SKM-1 (cell line): ENCODE measurements around the gene CAMK2B.
"Not testable (repeated sequence)": the region's sequence is repeated elsewhere in the genome, so short reads cannot be mapped to it uniquely, and the experiment has no call there.

Experiments
- DNase-seq: peaks from one replicate; lab custom pipeline; 2025; ENCODE audit not compliant: unreplicated experiment; lab: John Stamatoyannopoulos, UW

The CAMK2B gene

DNA sequence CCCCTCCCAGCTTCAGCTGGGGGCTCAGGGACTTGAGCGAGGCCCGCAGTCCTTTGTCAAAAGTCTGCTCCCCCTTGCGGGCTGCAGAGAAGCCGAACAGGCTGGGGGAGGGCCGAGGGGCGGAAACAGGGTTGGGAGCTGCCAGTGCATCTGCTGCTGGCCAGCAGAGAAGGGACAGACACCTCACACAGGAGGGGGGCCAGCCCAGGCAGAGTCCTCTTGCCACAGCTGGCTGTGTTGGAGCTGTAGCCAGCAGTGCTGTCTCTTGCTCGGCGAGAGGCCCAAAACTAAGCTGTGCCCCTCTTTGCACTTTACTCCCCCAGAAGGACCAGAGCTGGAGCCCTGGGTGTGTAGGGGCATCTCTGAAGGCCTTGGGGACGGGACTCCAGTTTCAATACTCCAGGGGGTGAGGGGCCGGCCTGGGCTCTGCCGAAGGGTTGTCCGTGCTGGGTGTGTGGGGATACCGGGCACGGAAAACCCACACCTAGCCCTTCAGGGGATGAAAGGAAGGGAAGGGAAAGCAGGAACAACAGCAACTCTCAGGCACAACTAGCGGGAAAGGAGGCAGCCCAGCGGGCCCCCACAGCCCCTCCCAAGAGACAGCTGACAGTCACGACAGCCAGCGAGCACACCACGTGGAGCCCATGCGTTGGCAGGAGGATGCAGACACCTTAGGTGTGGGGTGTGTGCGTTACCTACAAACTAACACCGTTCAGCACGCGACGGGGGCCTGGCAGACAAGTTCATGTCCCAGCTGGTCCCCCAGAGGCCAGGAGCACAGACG, 106.8 kb downstream of the CAMK2B start:
- no peak for DNase-seq

DNA sequence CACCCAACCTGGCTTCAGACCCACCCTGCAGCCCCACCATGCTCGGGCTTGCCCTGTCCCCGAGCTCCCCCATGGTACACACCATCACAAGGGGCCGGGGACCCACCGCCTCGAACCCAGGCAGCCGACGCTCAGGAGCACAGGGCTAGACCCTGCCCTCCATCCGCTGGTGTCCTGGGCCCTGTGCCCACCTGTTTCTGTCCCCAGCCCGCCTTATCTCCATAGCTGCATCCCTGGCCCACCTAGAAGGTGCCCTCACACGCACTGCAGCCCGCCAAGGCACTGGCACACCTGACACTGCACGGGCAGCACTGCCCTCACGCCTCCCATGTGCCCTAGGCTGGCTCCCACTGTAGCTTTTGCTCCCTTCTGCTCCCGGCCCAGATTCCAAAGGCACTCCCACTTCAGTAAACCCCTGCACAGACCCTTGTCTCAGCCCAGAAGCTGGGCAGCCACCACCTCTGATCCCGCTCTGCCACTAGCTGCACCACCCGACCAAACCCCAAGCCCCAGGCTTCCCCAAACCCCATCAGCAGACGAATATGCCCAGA, 107.5 kb downstream of the CAMK2B start:
- DNase-seq, result no peak

DNA sequence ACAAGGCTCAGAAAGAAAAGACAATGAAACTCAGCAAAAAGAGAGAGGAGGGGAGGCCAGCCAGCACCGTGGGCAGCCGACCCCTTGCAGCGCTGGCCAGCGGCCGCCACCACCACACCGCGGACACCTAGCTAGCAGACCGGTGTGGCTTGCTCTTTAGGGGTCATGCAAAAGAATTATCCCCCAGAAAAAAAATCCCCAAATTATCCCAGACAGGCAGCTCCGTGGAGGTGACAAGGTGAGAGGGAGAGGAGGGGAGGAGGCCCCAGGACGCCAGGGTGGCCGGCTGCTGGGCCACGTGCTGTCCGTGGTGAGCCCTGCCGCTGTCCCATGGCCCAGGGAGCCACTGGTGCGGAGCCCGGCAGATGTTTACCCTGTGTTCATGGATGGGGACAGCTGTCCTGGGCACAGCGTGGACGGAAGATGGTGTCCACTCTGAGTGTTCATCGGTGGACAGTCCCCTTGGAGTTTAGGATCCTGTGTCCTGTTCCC, 108.1 kb downstream of the CAMK2B start:
- DNase-seq, result no peak

DNA sequence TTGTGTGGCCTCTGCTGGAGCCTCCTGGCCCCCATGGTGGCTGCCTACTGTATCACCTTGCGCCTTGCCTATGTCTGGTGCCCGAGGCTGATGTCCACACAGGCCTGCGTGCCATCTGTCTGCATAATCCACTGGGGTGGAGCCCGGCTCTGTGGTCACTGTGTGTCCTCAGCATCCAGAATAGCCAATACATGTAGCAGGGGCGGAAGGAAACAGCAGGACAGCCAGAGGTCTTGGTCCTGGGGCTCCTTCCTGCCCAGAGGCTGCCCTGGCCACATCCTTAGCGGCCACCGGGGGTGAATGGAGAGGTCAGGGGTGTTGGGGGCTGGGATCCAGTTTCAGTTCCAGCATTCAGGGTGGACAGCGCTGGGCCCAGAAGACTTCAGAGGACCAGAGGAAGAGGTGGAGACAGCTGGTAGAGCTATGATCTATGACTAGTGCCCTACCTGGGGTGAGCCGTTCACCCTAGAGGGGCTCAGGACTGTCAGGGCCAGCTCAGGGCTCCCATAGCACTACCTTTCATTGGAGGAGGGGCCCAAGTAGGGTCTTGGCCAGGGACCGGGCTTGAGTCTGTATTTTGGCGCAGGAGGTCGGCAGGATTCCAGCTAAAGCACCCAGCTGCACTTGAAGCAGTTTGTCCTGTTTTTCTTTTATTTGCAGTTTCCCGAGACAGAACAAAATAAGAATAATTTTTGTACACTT, 108.7 kb downstream of the CAMK2B start:
- no peak for DNase-seq

DNA sequence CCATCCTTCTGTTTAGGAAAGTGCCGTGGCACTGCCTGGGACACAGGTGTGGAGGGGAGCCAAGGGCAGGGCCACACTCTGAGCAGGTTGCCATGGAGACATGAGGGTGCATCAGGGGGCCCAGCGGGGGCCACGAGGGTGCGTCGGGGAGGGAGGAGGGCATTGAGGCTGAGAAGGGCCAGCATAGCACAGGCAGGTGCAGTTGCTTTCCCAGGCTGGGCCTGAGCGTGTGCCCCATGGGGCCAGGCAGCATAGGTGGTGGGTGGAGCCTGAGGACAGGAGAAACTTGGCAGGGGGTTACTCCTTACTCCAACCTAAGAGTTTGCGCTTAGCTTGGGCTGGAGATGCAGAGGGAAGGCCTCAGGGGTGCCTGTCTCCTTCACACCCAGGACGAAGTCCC, 109.4 kb downstream of the CAMK2B start:
- no peak for DNase-seq

DNA sequence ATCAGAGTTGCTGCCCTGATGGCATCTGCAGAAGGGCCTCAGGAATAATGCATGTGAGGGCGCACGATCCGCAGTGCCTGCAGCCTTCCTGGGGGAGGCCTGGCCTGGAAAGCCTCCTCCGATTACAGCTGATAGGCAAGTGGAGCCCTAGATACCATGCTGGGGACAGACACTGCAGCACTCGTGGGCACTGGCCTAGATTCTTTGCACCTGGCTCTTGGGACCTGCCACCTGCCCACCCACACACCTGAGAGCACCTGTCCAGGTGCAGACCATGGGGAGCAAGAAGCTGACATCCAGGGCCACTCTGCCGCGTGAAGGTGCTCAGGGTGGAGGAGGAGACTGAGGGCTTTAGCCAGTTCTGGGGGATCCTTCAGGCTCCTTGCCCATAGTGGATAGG, 109.9 kb downstream of the CAMK2B start:
- DNase-seq, result no peak

DNA sequence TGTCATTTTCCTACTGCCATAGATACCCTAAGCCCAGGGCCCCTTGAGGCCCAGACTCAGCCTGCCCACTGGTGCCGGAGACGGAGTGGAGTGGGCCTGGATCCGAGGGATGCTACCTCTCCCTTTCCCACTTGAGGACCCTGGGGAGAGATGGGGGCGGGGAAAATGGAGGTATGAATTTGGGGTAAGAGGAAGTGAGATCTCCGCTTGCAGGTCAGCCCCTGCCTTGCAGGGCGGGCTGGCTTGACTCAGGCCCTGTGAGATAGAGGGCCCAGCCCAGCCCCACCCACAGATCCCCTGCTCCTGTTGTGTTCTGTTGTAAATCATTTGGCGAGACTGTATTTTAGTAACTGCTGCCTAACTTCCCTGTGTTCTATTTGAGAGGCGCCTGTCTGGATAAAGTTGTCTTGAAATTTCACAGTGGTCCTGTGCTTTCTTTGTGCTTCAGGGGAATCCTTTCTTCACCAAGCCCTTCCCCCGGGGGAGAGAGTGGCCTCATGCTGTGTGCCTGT, 111.5 kb downstream of the CAMK2B start:
- DNase-seq, result no peak

DNA sequence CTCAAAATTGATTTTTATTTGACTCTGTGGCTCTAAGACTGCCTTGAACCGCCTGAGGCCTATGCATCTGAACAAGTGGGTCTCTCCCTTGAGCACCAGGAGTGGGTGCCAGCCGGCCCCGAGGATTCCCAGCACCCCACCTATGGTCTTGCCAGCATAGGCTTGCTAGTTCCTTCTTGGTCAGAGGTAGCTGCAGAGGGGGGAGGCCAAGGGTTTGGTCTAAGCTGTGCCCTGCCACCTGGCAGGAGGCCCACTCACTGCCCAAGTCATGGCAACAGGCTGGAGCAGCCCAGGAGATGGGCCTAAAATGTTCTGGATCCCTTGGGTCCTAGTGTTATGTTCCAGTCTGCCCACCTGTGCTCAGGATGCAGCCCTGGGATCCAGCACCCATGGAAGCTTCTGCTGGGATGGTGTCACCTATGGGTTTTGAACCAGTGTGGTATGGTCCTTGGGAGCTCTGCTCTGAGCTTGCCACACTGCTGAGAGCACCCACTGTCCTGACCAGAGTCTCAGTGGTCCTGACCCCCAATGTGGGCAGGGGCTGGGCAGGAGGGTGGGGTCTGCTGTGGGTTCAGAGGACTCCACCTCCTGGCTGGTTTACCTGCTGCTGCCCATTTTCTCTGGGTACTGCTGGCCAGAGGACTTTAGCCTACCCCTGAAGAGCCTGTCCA, 112.1 kb downstream of the CAMK2B start:
- no peak for DNase-seq

DNA sequence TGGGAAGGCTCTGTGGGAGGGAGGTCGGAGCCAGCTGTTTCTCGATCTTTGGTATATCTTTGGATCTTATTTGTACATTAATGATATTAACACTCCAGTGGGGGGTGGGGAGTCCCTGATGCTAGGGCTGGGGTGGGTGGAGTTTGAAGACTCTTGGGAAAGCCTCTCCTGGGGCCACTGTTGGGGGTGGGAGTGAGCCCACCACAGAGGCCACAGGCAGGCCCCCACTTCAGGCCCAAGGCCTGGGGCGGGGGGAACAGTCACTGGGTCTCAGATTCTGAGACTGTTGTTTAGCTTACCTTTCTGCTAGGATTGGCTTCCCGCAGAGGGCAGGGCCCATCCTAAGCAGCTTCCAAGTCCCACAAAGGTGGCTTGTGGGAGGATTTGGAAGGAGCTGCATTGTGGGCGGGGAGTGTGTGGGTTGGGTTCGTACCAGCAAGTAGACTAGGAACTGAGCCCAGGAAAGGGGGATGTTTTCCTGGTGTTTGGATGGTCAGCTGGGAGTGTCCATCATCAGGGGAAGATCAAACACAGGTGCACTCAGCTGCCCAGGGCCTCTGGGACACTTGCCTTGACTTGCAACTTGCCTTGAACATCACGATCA, 112.7 kb downstream of the CAMK2B start:
- no peak for DNase-seq

DNA sequence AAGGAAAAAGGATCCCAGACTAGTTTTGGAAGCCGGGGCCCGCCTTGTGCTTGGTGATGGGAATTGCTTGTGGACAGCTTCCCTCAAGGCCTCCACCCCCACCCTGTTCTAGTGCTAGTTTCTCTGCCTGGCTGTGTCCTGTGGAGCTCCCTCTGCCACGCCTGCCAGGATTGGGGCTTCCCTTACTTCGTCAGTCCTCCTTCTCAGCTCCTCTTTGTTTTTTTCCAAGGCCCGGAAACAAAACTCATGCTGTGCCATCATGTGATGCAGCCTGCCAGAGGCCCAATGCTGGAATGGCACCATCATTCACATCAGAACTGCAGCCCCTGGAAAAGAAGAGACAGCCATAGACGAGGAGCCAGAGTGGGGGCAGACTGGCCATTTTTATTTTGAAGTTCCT, 113.4 kb downstream of the CAMK2B start:
- no peak for DNase-seq

DNA sequence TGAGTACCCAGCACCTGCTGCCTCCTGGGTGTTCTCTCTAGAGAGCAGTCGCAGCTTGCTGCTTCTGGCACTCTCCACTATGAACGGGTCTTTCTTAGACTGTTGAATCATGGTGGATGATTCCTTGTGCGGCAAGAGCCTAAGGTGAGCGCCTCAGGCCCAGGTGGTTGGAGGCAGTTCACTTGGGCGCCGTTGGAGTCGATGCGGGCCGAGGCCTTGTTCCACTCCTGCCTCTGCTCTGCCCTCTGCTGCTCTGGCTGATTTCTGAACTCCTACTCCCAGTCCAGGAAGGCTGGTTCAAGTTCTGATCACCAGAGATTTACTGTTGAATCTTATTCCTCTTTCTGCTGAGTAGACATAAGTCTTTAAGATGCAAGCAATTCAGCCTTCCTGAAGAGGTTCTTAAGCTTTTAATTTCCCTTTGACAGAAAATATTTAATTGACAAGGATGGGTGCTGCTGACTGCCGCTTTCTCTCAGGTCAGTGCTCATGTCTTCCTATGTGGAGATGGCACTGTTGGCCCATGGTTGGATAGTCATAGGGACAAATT, 114.2 kb downstream of the CAMK2B start:
- no peak for DNase-seq

DNA sequence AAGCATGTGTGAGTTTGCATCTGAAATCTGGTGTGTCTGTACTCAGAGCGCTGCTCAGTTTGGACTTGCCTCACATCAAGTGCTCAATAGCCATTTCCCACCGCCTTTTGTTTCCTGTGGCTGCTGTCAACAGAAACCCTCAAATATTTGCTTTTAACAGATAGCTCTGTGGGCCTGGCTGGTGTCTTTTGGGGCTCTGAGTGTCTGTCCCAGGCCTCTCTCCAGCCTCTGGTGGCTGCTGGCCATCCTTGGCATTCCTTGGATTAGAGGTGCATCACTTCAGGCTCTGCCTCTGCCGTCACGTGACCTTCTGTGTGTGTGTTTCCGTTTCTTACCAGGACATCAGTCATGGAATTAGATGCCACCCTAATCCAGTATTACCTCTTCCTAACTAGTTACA, 115.3 kb downstream of the CAMK2B start:
- no peak for DNase-seq

DNA sequence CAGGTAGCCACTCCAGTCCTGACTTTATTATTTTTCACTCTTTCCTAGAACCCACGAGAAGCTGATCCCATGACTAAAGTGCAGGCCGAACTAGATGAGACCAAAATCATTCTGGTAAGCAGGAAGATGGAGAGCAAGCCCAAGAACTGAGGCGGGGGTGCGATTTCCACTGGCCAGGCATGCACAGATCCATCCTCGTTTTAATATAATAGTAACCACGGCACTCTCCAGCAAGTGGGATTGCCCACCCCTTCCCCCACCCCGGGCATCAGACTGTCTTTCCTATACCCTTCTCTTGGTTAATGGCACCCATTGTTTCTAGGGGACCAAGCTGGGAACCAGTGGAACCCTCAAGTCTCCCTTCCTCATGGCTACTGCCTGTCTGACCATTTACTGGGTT, 117.3 kb downstream of the CAMK2B start:
- DNase-seq, result no peak

DNA sequence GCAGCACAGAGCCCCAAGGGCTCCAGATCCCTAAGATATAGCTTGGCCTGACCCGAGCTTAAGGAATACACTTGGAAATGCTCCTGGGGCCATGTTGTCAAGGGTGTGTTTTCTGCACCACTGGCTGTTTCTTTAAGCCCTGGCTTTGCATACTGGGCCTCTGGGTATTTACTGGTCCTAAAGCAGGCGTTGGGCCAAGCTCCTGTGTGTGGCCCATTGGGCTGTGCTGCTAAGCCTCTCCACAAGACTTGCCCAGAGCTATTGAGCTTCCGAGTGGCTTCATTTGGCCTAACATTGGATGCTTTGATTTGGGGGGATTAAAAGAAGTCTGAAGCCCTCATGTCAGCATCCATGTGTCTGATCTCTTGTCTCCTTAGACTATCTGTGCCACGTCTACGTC, 119.4 kb downstream of the CAMK2B start:
- DNase-seq, result no peak

DNA sequence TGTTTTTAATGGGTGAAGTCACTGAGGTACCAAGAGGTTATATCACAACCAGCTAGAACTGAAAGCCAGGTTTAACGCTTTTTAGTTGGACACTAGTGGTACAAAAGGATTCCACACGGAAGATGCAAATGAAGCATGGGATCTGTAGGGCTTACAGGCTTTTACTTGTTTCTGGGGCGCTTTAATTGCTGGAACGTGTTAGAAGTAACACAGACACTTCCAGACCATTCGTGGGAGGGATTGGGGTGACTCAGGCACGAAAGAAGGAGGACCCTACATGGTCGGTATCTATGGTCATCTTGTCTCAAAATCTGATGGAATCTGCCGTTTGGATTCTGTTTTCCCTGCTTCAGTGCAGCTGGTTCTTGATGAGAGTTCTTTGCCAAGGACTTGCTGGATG, 123.6 kb downstream of the CAMK2B start:
- no peak for DNase-seq

DNA sequence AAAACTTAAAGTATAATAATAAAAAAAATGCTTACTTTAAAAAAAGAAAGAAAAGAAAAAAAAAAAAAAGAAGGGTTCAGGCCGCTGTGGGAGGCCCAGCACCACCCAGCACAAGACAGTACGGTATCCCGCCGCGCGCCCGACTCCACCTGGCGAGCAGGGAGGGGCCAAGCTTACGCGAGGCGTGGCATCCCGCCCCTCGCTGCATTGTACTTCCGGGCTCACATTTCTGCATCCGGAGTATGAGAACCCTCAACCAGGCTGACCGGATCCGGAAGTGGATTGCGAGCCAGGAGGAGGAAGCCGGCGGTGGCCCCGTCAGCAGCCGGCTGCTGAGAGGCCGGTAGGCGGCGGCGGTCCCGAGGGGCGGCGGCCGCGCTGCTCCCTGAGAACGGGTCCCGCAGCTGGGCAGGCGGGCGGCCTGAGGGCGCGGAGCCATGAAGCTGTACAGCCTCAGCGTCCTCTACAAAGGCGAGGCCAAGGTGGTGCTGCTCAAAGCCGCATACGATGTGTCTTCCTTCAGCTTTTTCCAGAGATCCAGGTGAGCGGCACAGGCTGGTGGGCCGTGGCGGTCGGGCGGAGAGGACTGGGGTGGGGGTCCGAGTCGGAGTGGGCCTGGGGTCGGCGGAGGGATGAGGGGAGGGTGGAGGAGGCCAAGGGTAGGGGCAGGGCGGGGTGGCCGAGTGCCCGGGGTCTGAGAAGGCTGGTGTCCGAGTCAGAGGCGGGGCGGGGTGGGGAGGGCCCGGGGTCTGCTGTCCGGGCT, 124.5 kb downstream of the CAMK2B start, which contains the start of gene YKT6:
TSS of gene YKT6 (plus strand) at position 280 of the 763 bp plus-strand sequence. CDS start at position 438, 158 bp downstream.
- DNase-seq, result peak; percentile 90

DNA sequence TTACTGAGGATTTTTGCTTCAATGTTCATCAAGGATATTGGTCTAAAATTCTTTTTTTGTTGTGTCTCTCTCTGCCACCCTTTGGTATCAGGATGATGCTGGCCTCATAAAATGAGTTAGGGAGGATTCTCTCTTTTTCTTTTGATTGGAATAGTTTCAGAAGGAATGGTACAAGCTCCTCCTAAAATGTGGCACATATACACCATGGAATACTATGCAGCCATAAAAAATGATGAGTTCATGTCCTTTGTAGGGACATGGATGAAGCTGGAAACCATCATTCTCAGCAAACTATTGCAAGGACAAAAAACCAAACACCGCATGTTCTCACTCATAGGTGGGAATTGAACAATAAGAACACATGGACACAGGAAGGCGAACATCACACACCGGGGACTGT, 125.2 kb downstream of the CAMK2B start:
- DNase-seq, result not testable (repeated sequence)

DNA sequence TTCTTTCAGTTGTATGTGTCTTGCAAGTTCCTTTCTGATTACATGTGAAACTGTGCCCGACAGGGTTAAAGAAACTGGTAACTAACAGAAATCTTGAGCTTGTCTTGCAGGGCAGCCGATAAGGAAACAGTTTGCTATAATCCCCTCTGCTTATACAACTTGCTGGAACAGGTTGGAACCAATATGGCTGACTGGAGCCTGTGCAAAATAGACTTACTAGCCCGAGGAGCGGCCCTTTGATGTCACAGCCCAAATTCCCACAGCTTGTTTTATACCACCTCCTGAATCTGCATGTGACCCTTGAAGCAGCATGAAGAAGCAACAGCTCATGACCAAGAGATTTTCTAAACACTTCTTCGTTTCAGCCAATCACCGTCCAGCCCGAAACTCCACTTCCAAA, 127.9 kb downstream of the CAMK2B start:
- DNase-seq, result no peak

DNA sequence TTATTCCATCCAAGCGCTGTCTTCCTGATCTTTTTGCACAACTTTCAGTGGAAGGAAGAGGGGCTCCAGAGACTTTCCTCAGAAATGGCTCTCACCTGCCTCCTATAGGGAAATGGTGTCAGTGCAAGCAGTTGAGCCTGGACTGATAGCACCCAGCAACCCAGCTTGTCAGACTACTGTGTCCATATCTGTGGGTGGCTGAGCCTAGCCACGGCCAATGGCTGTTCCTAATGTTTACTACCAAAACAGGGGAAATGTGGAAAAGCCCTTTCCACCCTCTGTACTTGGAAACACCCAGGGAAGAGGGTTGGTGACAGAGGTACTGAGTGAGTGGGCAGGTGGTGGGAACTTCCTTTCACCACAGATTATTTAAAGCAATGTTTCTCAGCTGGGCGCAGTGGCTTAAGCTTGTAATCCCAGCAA, 128.9 kb downstream of the CAMK2B start:
- peak; percentile 21 for DNase-seq

DNA sequence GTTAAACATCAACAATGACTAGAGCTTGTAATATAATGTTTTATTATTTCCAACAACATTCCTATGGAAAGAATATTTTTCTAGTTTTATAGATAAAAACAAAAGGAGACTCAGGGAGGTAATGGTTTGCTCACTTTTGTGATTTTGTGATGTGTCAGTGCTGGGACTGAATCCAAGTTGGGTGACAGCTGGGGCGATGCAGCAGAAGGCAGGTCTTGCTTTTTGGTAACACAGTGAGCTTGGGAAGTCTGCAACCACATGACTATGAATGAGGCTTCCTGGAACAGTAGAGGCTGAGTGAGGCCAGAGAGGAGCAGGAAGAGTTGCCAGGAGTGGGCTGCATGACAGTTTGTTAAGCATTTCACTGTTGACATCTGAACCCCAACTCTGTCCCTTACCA, 129.5 kb downstream of the CAMK2B start:
- DNase-seq, result no peak
